IMR-90 (cell line): ENCODE measurements around the gene ZDHHC3. TPM values are rescaled to one million over a fixed set of nuclear protein-coding genes. Genes with fewer than 3 reads are reported as not detected.

ENCODE experiments used
- ATAC-seq: fragments of 200-7000 bp; cut with Tn5 transposase; 2 replicates; pipeline ENCODE4 v1.9.1; 2020; ENCODE audit warnings: low read depth, mild to moderate bottlenecking, moderate library complexity
- BruUV-seq: library from RNA; stranded (reverse); fragments of 400-500 nt; replicated peaks from 2 replicates; lab custom pipeline; 2021; lab: Mats Ljungman, UMichigan
- CTCF ChIA-PET: fragments of 300-600 bp; formaldehyde crosslinking; extraction: SDS; loops from one replicate; lab custom pipeline; 2021; ENCODE audit warnings: antibody characterized with exemption; lab: Yijun Ruan, JAX
- POLR2A ChIA-PET: fragments of 300-600 bp; sonication (Branson Sonifier 250); formaldehyde crosslinking; loops from one replicate; lab custom pipeline; 2022; ENCODE audit warnings: antibody characterized with exemption; ENCODE audit not compliant: unreplicated experiment; lab: Charles Lee
- DNase-seq: peaks from one replicate; pipeline ENCODE4 v3.0.0; 2013
- H2AFZ ChIP-seq: replicated peaks from 2 replicates; pipeline ENCODE3; 2013; ENCODE audit warnings: low read length, mild to moderate bottlenecking; ENCODE audit not compliant: poor library complexity
- H2AK5ac ChIP-seq: 2 replicates; pipeline ENCODE4 v1.6.1; 2013; ENCODE audit warnings: low read depth, low read length, inconsistent platforms
- H2AK9ac ChIP-seq: replicated peaks from 2 replicates; pipeline ENCODE3; 2013; ENCODE audit warnings: mild to moderate bottlenecking, low read depth, low read length, moderate library complexity; ENCODE audit not compliant: poor library complexity
- H2BK120ac ChIP-seq: 2 replicates; pipeline ENCODE4 v1.6.1; 2013; ENCODE audit warnings: low read depth, low read length, inconsistent platforms
- H2BK15ac ChIP-seq: 3 replicates; pipeline ENCODE4 v1.6.1; 2013; ENCODE audit warnings: low read depth, low read length, inconsistent platforms
- H2BK20ac ChIP-seq: 2 replicates; pipeline ENCODE4 v1.6.1; 2013; ENCODE audit warnings: low read depth, mild to moderate bottlenecking, inconsistent platforms, low read length, moderate library complexity
- H2BK5ac ChIP-seq: 2 replicates; pipeline ENCODE4 v1.6.1; 2013; ENCODE audit warnings: mild to moderate bottlenecking, low read depth, low read length, inconsistent platforms; ENCODE audit not compliant: poor library complexity, severe bottlenecking
- H3K14ac ChIP-seq: replicated peaks from 2 replicates; pipeline ENCODE4 v1.6.1; 2013; ENCODE audit warnings: low read depth, low read length, inconsistent platforms
- H3K18ac ChIP-seq: 2 replicates; pipeline ENCODE4 v1.6.1; 2013; ENCODE audit warnings: low read depth, low read length, control low read depth
- H3K23ac ChIP-seq: 2 replicates; pipeline ENCODE4 v1.6.1; 2013; ENCODE audit warnings: low read depth, low read length, inconsistent platforms
- H3K27ac ChIP-seq: 2 replicates; pipeline ENCODE4 v1.5.1; 2013; ENCODE audit warnings: mild to moderate bottlenecking, control low read depth, low read length; ENCODE audit not compliant: insufficient read depth
- H3K27me3 ChIP-seq: 2 replicates; pipeline ENCODE4 v1.6.1; 2013; ENCODE audit warnings: low read length; ENCODE audit not compliant: control insufficient read depth, insufficient read depth
- H3K36me3 ChIP-seq: 2 replicates; pipeline ENCODE4 v1.6.1; 2013; ENCODE audit warnings: low read length, mixed read lengths; ENCODE audit not compliant: control insufficient read depth, insufficient read depth
- H3K4ac ChIP-seq: 2 replicates; pipeline ENCODE4 v1.6.1; 2013; ENCODE audit warnings: low read depth, low read length, inconsistent platforms
- H3K4me1 ChIP-seq: 2 replicates; pipeline ENCODE4 v1.6.1; 2013; ENCODE audit warnings: low read length, mixed read lengths; ENCODE audit not compliant: control insufficient read depth, insufficient read depth
- H3K4me2 ChIP-seq: 2 replicates; pipeline ENCODE4 v1.6.1; 2013; ENCODE audit warnings: low read depth, mild to moderate bottlenecking, control low read depth, low read length, moderate library complexity
- H3K4me3 ChIP-seq: 2 replicates; pipeline ENCODE4 v1.5.1; 2013; ENCODE audit warnings: low read depth, mild to moderate bottlenecking, control low read depth, low read length, moderate library complexity; ENCODE audit not compliant: insufficient read depth
- H3K56ac ChIP-seq: 2 replicates; pipeline ENCODE4 v1.6.1; 2013; ENCODE audit warnings: low read length, inconsistent platforms; ENCODE audit not compliant: insufficient read depth; ENCODE audit errors: extremely low read depth
- H3K79me1 ChIP-seq, 2 experiments: 2 replicates each; pipeline ENCODE4 v1.6.1; 2013; ENCODE audit warnings: low read length in 2 of 2, inconsistent platforms in 1 of 2, low read depth in 1 of 2
- H3K9ac ChIP-seq: 2 replicates; pipeline ENCODE4 v1.6.1; 2013; ENCODE audit warnings: low read depth, low read length, control low read depth
- H3K9me1 ChIP-seq: 2 replicates; pipeline ENCODE4 v1.6.1; 2013; ENCODE audit warnings: low read length, inconsistent platforms; ENCODE audit not compliant: insufficient read depth
- H3K9me3 ChIP-seq: 2 replicates; pipeline ENCODE4 v1.6.1; 2013; ENCODE audit warnings: low read length; ENCODE audit not compliant: control insufficient read depth, insufficient read depth
- H4K20me1 ChIP-seq: 2 replicates; pipeline ENCODE4 v1.6.1; 2013; ENCODE audit warnings: low read length, inconsistent platforms; ENCODE audit not compliant: insufficient read depth
- H4K5ac ChIP-seq: 2 replicates; pipeline ENCODE4 v1.6.1; 2013; ENCODE audit warnings: mild to moderate bottlenecking, low read depth, low read length, control low read depth
- H4K8ac ChIP-seq, 2 experiments: 2 replicates each; pipeline ENCODE4 v1.6.1; 2013; ENCODE audit warnings: low read depth in 2 of 2, low read length in 2 of 2, control low read depth in 1 of 2, inconsistent platforms in 1 of 2
- H4K91ac ChIP-seq: 2 replicates; pipeline ENCODE4 v1.6.1; 2013; ENCODE audit warnings: low read depth, low read length, inconsistent platforms; ENCODE audit not compliant: insufficient read depth
- CHD1 ChIP-seq: IDR thresholded peaks from 2 replicates; pipeline ENCODE4 v1.6.1; 2012; ENCODE audit warnings: low read depth, low read length, improper control_type of control experiment
- CTCF ChIP-seq: conservative IDR thresholded peaks from 2 replicates; pipeline ENCODE4 v1.5.1; 2012; ENCODE audit warnings: mild to moderate bottlenecking, low read depth, low read length, improper control_type of control experiment
- ELK1 ChIP-seq: fragments of 150-350 bp; IDR thresholded peaks from 2 replicates; pipeline ENCODE4 v1.6.1; 2016; ENCODE audit warnings: low read depth, mild to moderate bottlenecking, low read length, moderate library complexity, borderline replicate concordance
- MAZ ChIP-seq: IDR thresholded peaks from 2 replicates; pipeline ENCODE4 v1.6.1; 2012; ENCODE audit warnings: low read depth, mild to moderate bottlenecking, low read length, improper control_type of control experiment, moderate library complexity, borderline replicate concordance
- MXI1 ChIP-seq: IDR thresholded peaks from 2 replicates; pipeline ENCODE4 v1.6.1; 2012; ENCODE audit warnings: low read depth, mild to moderate bottlenecking, low read length, moderate library complexity, borderline replicate concordance
- POLR2A ChIP-seq: IDR thresholded peaks from 2 replicates; pipeline ENCODE4 v1.6.1; 2012; ENCODE audit warnings: mild to moderate bottlenecking, low read depth, low read length
- RCOR1 ChIP-seq: IDR thresholded peaks from 2 replicates; pipeline ENCODE4 v1.6.1; 2012; ENCODE audit warnings: mild to moderate bottlenecking, low read length, improper control_type of control experiment; ENCODE audit not compliant: insufficient replicate concordance
- RFX5 ChIP-seq: IDR thresholded peaks from 2 replicates; pipeline ENCODE4 v1.8.0; 2012; ENCODE audit warnings: low read depth, mild to moderate bottlenecking, low read length, moderate library complexity
- USF2 ChIP-seq: fragments of 150-350 bp; IDR thresholded peaks from 2 replicates; pipeline ENCODE4 v1.6.1; 2017; ENCODE audit warnings: mild to moderate bottlenecking, antibody characterized with exemption, low read length, low read depth
- WGBS, 2 experiments: methylation state at CpG; one replicate each; pipeline versions ENCODE4 v1.1.5 to v1.1.7; 2013; ENCODE audit warnings: missing lambda C conversion rate in 2 of 2; ENCODE audit not compliant: insufficient read length in 1 of 2; ENCODE audit errors: extremely low coverage in 2 of 2; 5-methylcytosine and 5-hydroxymethylcytosine counted together
- dilution Hi-C: fragments of 300-500 bp; cut with HindIII; formaldehyde crosslinking; loops from one replicate; pipeline ENCODE4 v1.14.3; 2018; ENCODE audit warnings: low sequenced_read_pairs; ENCODE audit not compliant: unreplicated experiment
- in situ Hi-C: fragments of 300-500 bp; cut with MboI; formaldehyde crosslinking; loops from 3 replicates; pipeline ENCODE4 v1.14.3; 2019; ENCODE audit warnings: low sequenced_read_pairs, inconsistent platforms, mixed read lengths
- intact Hi-C: fragments of 100-400 bp; cut with micrococcal nuclease; formaldehyde crosslinking; loops from 2 replicates; pipeline ENCODE4 v1.10.0; 2022
- polyA plus RNA-seq, 3 experiments: library from polyadenylated mRNA; depleted of rRNA; stranded (reverse); fragments of >200 nt; gene quantifications; 2 replicates each; pipeline ENCODE4 v1.2.3, GENCODE V29; 2012; ENCODE audit warnings: low replicate concordance in 1 of 3
- total RNA-seq: library from RNA; depleted of rRNA; stranded (reverse); fragments of >200 nt; gene quantifications from 2 replicates; pipeline ENCODE4 v1.2.3, GENCODE V29; 2012

Gene ZDHHC3
- total and polyA plus RNA-seq, 2 of the 4 experiments (the other 2 are of a cell fraction), result 57.7 to 59.6 TPM

- ATAC-seq (no peak), DNase-seq (peak; percentile 25)
- dilution Hi-C loops, result no loop called here
- Histone ChIP-seq H3K4me1 (no peaks in the 10 kb centered on the region), H2AFZ (no peak overlapping the region), H3K4me2 (no peak overlapping the region), H4K20me1 (no peaks in the 10 kb centered on the region), H3K56ac (no peak overlapping the region), H3K9ac (no peak overlapping the region), H2BK5ac (no peak overlapping the region), H3K9me1 (no peaks in the 10 kb centered on the region), H2BK20ac (no peak overlapping the region), H3K36me3 (no peaks in the 10 kb centered on the region), H2BK15ac (no peak overlapping the region), H3K4me3 (no peak overlapping the region), H4K8ac (no peak overlapping the region), H2AK9ac (no peak overlapping the region), H4K5ac (no peak overlapping the region), H3K9me3 (no peaks in the 10 kb centered on the region), H3K27me3 (peaks cover 3% of the 10 kb centered on the region; the same call in 1 of the 2 replicates), H3K79me1 (no peaks in the 10 kb centered on the region), H3K27ac (no peak overlapping the region), H3K14ac (no peak overlapping the region), H3K23ac (no peak overlapping the region), H2BK120ac (no peak overlapping the region), H2AK5ac (no peak overlapping the region), H3K4ac (no peak overlapping the region), H4K91ac (no peak overlapping the region), H3K18ac (no peak overlapping the region)
- in situ Hi-C loops, result loop anchor here (10.0 kb wide), 1 partner anchor 372 kb away; no protein-coding TSS in a partner anchor
- ChIA-PET CTCF (no interaction called here), POLR2A (no interaction called here)
- WGBS, 2 experiments, result 86% methylated on average over 3 of the region's 4 CpGs; no CpG with 5 or more reads in 1 of the 2 experiments
- intact Hi-C loops, result no loop called here
- no TSS peak for BruUV-seq
- TF ChIP-seq CHD1 (no peak), MXI1 (no peak), ELK1 (no peak), RFX5 (no peak), USF2 (no peak), RCOR1 (no peak), MAZ (no peak), CTCF (no peak), POLR2A (no peak)
These were observed 69.0 kb downstream of the ZDHHC3 start for GRCh38 chr3:44906997-44907396.
